ENCODE results near the gene MT1E. TPM values are rescaled to one million over a fixed set of nuclear protein-coding genes. Genes with fewer than 3 reads are reported as not detected.
"Not testable (repeated sequence)": the region's sequence is repeated elsewhere in the genome, so short reads cannot be mapped to it uniquely, and the experiment has no call there.

Gene MT1E
- total RNA-seq, 1 experiment from 2014 or later, result not detected

DNA sequence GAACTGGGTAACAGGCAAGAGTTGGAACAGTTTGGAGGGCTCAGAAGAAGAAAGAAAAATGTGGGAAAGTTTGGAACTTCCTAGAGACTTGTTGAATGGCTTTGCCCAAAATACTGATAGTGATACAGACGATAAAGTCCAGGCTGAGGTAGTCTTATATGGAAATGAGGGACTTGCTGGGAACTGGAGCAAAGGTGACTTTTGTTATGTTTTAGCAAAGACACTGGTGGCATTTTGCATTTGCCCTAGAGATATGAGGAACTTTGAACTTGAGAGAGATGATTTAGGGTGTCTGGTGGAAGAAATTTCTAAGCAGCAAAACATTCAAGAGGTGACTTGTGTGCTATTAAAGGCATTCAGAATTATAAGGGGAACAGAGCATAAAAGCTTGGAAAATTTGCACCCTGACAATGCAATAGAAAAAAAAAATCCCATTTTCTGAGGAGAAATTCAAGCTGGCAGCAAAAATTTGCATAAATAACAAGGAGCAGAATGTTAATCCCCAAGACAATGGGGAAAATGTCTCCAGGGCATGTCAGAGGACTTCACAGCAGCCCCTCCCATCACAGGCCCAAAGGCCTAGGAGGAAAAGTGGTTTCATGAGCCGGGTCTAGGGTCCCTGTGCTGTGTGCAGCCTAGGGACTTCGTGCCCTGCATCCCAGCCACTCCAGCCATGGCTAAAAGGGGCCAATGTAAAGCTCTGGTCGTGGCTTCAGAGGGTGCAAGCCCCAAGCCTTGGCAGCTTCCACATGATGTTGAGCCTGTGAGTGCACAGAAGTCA lies 3.7 kb upstream of the MT1E start:
- DNase-seq (ENCODE audit: low spot score); in situ Hi-C loops (cut with HindIII; ENCODE audit: low sequenced_read_pairs): not testable (repeated sequence)

DNA sequence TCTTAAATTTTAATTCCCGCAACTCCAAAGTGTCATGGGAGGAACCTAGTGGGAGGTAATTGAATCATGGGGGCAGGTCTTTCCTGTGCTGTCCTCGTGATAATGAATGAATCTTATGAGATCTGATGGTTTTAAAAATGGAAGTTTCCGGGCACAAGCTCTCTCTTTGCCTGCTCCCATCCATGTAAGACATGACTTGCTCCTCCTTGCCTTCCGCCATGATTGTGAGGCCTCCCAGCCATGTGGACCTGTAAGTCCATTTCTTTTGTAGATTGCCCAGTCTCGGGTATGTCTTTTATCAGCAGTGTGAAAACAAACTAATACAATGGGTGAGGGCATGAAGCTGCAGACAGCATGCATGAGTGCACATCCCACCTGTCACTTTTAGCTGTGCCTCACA lies 2.4 kb upstream of the MT1E start:
- DNase-seq (ENCODE audit: low spot score); in situ Hi-C loops (cut with HindIII; ENCODE audit: low sequenced_read_pairs): not testable (repeated sequence)

DNA sequence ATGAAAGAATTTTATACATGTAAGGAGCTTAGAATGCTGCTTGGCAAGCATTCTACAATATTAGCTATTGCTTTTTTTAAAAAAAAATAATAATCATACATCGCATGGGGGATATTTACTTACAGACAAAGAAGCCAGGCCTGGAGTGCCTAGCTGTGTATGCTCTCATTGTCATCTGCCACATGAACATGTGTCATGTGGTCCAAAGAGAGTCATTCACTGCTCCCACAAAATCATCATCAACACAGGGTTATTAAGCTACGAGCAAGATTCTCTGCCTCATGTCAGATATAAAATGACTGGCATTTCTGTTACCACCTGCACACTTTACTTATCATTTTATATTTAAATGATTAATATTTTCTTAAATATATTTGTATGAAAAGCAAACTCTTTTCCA lies 1.9 kb upstream of the MT1E start:
- in situ Hi-C loops (cut with HindIII; ENCODE audit: low sequenced_read_pairs), result no loop called here
- DNase-seq (ENCODE audit: low spot score), result no peak

DNA sequence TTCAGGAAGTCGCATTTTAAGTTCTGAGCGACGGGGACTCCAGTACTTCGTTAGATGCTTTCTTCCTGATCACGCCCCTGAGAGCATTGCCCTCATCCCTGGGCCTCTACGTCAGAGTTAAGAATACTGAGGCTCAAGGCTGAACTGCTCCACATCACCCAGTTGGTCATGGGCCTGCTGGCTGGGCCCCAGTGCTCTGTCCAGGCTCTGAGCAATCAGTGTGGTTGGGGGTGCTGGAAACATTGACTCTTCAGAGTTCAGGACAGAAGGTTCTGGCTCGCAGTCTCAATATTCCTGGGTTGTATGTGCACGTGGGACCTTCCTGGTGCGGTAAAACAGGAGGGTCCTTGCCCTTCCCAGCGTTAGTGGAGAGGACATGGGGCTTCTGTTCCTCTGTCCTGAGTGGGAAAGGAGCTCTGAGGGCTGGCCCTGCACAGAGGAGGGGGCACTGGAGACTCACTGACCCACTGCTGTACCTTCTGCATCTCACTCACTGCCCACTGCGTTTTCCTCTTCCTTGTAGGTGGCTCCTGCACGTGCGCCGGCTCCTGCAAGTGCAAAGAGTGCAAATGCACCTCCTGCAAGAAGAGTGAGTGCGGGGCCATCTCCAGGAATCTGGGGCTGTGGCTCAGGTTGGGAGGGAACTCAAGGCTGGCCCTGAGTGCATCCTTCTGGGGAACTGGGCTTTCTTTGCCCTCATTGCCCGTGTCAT lies 518 bp downstream of the MT1E start:
- in situ Hi-C loops (cut with HindIII; ENCODE audit: low sequenced_read_pairs), result no loop called here
- DNase-seq (ENCODE audit: low spot score), result no peak

DNA sequence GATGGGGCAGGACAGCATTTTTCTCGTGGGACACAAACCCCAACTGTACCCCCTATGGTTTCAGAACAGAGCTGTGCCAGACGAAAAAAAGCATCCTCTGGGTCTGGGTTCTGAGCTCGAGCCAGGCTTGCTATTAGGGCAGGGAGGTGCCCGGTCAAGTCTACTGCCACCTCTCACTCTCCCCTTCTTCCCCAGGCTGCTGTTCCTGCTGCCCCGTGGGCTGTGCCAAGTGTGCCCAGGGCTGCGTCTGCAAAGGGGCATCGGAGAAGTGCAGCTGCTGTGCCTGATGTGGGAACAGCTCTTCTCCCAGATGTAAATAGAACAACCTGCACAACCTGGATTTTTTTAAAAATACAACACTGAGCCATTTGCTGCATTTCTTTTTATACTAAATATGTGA lies 1.1 kb downstream of the MT1E start:
- in situ Hi-C loops (cut with HindIII; ENCODE audit: low sequenced_read_pairs), result no loop called here
- no peak for DNase-seq (ENCODE audit: low spot score)

DNA sequence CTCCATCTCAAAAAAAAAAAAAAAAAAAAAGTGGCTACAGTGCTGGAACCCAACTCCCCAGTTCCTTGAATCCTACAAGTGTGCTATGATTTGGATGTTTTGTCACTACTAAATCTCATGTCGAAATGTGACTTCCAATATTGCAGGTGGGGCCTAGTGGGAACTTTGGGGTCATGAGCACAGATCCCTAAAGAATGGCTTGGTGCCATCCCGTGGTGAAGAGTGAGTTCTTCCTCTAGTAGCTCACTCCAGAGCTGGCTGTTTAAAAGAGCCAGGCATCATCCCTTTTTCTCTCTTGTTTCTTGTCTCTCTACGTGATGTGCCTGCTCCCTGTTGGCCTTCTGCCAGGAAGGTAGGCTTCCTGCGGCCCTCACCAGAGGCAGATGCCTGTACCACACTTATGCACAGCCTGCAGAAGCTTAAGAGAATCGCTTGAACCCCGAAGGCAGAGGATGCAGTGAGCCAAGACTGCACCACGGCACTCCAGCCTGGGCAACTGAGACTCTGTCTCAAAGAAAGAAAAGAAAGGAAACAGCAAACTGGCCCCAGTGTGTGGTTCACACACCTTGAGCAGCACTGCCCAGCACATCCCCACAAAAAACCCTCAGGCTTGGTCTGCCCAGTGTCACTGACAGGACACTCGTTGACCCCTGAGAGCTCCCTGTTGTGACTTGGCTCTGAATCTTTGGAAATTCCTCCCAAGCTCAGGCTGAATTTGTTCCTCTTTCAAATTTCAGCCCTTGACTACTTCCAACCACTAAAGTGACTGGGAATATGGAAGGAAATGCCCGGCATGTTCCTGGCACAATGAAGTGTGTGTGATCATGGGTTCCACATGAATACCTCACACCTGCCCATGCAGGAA lies 3.1 kb downstream of the MT1E start:
- DNase-seq (ENCODE audit: low spot score), result no peak

DNA sequence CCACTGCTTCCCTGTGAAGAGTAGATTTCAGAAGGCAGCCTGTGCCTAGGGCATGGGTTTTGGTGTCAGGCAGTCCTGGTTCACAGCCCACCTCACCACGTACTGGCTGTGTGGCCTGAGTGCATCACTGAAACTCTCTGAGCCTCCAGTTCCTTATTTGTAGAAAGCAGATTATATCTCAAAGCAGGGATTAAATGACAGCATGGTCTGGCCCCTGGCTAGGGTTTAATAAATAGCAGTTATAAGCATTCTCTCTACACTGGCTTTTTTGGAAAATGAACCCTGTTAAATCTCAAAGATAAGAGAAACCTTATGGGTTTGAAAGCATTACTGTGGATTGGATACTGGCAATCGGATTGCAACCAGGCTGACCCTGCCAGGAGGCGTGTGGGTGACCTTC lies 4.0 kb downstream of the MT1E start:
- DNase-seq (ENCODE audit: low spot score), result no peak
- in situ Hi-C loops (cut with HindIII; ENCODE audit: low sequenced_read_pairs), result no loop called here

More for the DNA sequence above, 3.1 kb downstream of the MT1E start:
- in situ Hi-C loops (cut with HindIII; ENCODE audit: low sequenced_read_pairs), result no loop called here

DNA sequence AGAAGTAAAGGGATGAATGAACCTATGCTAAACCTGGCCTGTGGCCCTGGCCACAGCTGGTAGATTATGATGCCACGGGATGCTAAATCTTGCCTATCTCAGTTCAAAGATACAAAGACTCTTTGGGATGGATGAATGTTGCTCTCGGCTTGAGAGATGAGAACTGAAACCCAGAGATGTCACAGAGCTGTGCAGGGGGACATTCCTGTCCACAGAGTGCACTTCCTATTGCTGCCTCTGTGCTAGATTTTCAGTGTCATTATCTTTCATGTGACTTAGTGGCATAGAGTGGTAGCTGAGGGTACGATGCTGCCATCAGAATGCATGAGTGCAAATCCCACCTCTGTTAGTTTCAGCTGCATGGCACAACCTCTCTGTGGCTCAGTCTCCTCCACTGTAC lies 4.6 kb downstream of the MT1E start:
- in situ Hi-C loops (cut with HindIII; ENCODE audit: low sequenced_read_pairs), result no loop called here
- DNase-seq (ENCODE audit: low spot score), result no peak

DNA sequence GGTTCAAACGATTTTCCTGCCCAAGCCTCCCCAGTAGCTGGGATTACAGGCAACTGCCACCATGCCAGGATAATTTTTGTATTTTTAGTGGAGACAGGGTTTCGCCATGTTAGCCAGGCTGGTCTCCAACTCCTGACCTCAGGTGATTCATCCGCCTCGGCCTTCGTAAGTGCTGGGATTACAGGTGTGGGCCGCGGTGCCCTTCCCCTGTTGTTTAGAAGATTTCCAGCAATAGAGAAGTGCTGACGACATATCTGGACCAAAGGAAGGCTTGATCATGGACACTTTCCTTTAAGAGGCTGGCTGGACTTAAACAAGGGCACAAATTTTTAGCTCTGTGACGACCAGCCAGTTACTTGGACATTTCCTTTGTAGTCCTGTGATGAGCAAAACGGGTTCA lies 5.6 kb downstream of the MT1E start:
- no peak for DNase-seq (ENCODE audit: low spot score)
- in situ Hi-C loops (cut with HindIII; ENCODE audit: low sequenced_read_pairs), result no loop called here

DNA sequence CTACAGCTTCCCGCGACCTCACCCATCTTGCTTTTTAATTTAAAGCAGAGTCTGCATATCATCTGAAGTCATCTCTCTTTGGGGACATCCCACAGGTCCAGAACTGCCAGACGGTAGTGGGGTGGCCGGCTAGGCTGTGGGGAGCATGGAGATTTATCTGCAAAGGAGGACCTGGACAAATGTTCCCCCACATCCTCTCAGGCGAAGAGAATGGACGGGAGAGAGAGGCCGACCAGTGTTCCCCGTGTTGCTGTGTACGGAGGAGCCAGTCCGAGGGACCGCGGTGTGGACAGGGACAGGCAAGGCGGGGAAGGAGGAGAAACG lies 6.2 kb downstream of the MT1E start:
- DNase-seq (ENCODE audit: low spot score), result no peak
- in situ Hi-C loops (cut with HindIII; ENCODE audit: low sequenced_read_pairs), result no loop called here

DNA sequence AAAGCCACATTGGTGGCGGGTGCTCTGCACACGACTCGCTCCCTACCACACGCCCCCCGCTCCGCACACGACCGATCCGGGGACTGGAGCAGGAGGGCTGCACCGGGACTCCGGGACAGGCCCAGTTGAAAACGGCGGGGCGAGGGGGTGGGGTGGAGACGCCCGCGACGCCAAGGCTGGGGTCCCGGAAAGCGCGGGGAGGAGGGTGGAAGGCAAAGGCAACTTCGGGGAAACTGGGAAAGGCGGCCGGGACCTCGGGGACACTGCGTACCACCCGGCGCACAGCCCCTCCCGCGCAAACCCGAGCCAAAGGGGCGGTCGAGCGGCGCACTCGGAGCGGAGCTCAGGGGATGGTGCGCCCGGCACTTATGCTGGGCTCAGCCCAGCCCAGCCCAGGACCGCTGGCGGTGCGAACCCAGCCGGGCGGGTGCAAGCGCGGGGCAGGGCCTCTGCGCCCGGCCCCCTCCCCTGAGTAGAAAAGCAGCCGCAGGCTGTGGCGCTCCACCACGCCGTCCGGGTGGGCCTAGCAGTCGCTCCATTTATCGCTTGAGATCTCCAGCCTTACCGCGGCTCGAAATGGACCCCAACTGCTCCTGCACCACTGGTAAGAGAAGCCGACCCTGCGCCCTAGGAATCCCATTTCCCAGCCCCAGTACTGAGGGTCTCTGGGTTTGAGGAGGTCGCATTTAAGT lies 6.7 kb downstream of the MT1E start, which contains the start of gene MT1M:
Gene MT1M, plus strand, starts transcription at position 504 of the 692 bp plus-strand sequence. Its CDS starts 73 bp downstream, at position 577.
- in situ Hi-C loops (cut with HindIII; ENCODE audit: low sequenced_read_pairs), result no loop called here
- DNase-seq (ENCODE audit: low spot score), result no peak

DNA sequence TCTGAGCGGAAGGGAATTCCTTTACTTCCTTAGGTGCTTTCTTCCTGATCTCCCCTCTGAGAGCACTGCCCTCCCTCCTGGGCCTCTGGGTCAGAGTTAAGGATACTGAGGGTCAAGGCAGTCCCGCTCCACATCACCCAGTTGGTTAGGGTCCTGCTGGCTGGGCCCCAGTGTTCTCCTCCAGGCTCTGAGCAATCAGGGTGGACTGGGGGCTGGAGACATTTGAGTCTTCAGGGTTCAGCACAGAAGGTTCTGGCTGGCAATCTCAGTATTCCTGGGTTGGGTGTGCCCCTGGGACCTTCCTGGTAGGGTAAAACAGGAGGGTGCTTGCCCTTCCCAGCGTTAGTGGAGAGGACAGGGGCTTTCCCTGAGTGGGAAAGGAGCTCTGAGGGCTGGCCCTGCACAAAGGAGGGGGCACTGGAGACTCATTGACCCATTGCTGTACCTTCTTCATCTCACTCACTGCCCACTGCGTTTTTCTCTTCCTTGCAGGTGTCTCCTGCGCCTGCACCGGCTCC lies 7.3 kb downstream of the MT1E start:
- in situ Hi-C loops (cut with HindIII; ENCODE audit: low sequenced_read_pairs), result no loop called here
- no peak for DNase-seq (ENCODE audit: low spot score)

DNA sequence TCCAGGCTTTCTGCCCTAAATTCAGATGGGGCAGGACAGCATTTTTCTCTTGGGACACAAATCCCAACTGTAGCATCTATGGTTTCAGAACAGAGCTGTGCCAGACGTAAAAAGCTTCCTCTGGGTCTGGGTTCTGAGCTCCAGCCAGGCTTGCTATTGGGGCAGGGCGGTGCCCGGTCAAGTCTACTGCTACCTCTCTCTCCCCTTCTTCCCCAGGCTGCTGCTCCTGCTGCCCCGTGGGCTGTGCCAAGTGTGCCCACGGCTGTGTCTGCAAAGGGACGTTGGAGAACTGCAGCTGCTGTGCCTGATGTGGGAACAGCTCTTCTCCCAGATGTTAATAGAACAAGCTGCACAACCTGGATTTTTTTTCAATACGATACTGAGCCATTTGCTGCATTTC lies 8.0 kb downstream of the MT1E start:
- in situ Hi-C loops (cut with HindIII; ENCODE audit: low sequenced_read_pairs), result no loop called here
- DNase-seq (ENCODE audit: low spot score), result no peak

DNA sequence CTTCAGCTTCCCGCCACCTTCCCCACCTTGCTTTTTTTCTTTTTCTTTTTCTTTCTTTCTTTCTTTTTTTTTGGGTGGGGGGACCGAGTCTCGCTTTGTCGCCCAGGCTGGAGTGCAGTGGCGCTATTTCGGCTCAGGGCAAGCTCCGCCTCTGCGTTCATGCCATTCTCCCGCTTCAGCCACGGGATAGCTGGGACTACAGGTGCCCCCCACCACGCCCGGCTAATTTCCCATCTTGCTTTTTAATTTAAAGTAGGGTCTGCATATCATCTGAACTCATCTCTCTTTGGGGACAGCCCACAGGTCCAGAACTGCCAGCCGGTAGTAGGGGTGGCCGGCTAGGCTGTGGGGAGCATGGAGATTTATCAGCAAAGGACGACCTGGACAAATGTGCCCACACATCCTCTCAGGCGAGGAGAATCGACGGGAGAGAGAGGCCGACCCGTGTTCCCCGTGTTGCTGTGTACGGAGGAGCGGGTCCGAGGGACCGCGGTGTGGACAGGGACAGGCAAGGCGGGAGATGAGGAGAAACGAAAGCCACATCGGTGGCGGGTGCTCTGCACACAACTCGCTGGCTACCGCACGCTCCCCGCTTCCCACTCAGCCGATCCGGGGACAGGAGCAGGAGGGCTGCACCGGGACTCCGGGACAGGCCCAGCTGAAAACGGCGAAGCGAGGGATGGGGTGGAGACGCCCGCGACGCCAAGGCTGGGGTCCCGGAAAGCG lies 9.3 kb downstream of the MT1E start:
- in situ Hi-C loops (cut with HindIII; ENCODE audit: low sequenced_read_pairs), result no loop called here
- no peak for DNase-seq (ENCODE audit: low spot score)

DNA sequence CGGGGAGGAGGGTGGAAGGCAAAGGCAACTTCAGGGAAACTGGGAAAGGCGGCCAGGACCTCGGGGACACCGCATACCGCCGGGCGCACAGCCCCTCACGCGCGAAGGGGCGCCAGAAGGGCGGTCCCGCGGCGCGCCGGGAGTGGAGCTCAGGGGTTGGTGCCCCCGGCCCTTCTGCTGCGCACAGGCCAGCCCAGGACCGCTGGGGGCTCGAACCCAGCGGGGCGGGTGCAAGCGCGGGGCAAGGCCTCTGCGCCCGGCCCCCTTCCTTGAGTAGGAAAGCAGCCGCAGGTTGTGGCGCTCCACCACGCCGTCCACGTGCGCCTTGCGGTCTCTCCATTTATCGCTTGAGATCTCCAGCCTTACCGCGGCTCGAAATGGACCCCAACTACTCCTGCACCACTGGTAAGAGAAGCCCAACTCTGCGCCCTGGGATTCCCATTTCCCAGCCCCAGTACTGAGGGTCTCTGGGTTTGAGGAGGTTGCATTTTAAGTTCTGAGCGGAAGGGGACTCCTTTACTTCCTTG lies 9.9 kb downstream of the MT1E start:
- in situ Hi-C loops (cut with HindIII; ENCODE audit: low sequenced_read_pairs), result no loop called here
- no peak for DNase-seq (ENCODE audit: low spot score)

DNA sequence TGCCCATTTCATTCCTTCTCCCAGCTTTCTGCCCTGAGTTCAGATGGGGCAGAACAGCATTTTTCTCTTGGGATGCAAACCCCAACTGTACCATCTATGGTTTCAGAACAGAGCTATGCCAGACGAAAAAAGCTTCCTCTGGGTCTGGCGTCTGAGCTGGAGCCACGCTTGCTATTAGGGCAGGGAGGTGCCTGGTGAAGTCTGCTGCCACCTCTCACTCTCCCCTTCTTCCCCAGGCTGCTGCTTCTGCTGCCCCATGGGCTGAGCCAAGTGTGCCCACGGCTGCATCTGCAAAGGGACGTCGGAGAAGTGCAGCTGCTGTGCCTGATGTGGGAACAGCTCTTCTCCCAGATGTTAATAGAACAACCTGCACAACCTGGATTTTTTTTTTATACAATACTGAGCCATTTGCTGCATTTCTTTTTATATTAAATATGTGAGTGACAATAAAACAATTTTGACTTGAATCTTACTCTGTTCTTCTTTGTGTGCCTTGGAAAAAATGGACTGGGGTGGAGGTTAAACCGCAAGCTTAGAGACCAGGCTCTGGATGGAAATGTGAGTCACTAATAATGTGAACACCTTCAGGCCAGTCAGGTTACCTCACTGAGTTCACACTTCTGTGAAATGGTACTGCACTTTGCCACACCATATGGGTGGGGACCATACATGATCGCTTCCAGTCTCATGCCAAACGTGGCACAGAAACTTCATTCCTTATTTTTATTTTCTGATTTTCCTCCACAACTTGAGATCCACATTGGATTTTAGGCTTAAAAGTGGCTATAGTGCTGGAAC lies 11.2 kb downstream of the MT1E start:
- in situ Hi-C loops (cut with HindIII; ENCODE audit: low sequenced_read_pairs), result no loop called here
- no peak for DNase-seq (ENCODE audit: low spot score)

Measured in G401 (cell line).